ENCODE measurements around the gene DDX3X. TPM values are rescaled to one million over a fixed set of nuclear protein-coding genes. Genes with fewer than 3 reads are reported as not detected.

Gene DDX3X
- total and polyA plus RNA-seq, 2 experiments from 2014 or later, result 68.1 to 239 TPM

DNA sequence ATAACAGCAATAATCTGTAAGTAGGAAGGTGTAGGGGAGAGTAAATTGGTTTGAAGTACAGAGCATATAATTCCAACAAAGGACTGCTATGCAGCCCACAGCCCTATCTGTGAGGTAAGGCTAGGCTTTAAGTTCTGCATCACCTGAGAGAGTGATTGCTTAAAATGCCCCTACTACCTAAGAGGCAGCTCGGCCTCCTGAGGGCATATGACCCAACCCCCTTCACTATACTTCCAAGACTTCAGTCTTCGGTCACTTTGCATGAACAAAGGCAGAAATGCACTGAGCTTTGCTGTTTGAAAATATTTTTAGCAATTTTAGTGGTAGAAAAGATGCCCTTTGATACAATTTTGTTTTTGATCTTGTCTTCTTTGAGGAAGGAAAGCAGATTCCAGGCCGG lies 4.9 kb upstream of the DDX3X start:
- H3K4me2 ChIP-seq, result no peak overlapping the region
- no peak for DNase-seq (ENCODE audit: low spot score)
- H3K4me1 ChIP-seq (ENCODE audit: insufficient read depth), result peaks cover 22% of the 10 kb centered on the region
- H4K20me1 ChIP-seq (replicated peaks; ENCODE audit: insufficient read depth), result no peaks in the 10 kb centered on the region
- Mint-ChIP-seq H3K9me3 (no peaks in the 10 kb centered on the region; the same call in 2 of the 3 replicates), H3K36me3 (ENCODE audit: low read depth) (peaks cover 5% of the 10 kb centered on the region; the same call in 2 of the 3 replicates), H3K4me1 (peaks cover 25% of the 10 kb centered on the region), H3K4me3 (no peak overlapping the region; the same call in 2 of the 3 replicates), H3K27ac (no peak overlapping the region), H3K27me3 (ENCODE audit: insufficient read depth, low read depth, poor library complexity) (peaks cover 9% of the 10 kb centered on the region)
- H3K4me3 ChIP-seq, result no peak overlapping the region
- TF ChIP-seq ZNF114 (CRISPR knock-in tag; IDR thresholded peaks at IDR 0.05) (no peak), JUNB (IDR thresholded peaks at IDR 0.05; ENCODE audit: unreplicated experiment) (no peak)
- TF ChIP-seq, protein P1, sequence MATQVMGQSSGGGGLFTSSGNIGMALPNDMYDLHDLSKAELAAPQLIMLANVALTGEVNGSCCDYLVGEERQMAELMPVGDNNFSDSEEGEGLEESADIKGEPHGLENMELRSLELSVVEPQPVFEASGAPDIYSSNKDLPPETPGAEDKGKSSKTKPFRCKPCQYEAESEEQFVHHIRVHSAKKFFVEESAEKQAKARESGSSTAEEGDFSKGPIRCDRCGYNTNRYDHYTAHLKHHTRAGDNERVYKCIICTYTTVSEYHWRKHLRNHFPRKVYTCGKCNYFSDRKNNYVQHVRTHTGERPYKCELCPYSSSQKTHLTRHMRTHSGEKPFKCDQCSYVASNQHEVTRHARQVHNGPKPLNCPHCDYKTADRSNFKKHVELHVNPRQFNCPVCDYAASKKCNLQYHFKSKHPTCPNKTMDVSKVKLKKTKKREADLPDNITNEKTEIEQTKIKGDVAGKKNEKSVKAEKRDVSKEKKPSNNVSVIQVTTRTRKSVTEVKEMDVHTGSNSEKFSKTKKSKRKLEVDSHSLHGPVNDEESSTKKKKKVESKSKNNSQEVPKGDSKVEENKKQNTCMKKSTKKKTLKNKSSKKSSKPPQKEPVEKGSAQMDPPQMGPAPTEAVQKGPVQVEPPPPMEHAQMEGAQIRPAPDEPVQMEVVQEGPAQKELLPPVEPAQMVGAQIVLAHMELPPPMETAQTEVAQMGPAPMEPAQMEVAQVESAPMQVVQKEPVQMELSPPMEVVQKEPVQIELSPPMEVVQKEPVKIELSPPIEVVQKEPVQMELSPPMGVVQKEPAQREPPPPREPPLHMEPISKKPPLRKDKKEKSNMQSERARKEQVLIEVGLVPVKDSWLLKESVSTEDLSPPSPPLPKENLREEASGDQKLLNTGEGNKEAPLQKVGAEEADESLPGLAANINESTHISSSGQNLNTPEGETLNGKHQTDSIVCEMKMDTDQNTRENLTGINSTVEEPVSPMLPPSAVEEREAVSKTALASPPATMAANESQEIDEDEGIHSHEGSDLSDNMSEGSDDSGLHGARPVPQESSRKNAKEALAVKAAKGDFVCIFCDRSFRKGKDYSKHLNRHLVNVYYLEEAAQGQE (IDR thresholded peaks at IDR 0.05; ENCODE audit: unreplicated experiment), result no peak
- TF ChIP-seq, protein P2, sequence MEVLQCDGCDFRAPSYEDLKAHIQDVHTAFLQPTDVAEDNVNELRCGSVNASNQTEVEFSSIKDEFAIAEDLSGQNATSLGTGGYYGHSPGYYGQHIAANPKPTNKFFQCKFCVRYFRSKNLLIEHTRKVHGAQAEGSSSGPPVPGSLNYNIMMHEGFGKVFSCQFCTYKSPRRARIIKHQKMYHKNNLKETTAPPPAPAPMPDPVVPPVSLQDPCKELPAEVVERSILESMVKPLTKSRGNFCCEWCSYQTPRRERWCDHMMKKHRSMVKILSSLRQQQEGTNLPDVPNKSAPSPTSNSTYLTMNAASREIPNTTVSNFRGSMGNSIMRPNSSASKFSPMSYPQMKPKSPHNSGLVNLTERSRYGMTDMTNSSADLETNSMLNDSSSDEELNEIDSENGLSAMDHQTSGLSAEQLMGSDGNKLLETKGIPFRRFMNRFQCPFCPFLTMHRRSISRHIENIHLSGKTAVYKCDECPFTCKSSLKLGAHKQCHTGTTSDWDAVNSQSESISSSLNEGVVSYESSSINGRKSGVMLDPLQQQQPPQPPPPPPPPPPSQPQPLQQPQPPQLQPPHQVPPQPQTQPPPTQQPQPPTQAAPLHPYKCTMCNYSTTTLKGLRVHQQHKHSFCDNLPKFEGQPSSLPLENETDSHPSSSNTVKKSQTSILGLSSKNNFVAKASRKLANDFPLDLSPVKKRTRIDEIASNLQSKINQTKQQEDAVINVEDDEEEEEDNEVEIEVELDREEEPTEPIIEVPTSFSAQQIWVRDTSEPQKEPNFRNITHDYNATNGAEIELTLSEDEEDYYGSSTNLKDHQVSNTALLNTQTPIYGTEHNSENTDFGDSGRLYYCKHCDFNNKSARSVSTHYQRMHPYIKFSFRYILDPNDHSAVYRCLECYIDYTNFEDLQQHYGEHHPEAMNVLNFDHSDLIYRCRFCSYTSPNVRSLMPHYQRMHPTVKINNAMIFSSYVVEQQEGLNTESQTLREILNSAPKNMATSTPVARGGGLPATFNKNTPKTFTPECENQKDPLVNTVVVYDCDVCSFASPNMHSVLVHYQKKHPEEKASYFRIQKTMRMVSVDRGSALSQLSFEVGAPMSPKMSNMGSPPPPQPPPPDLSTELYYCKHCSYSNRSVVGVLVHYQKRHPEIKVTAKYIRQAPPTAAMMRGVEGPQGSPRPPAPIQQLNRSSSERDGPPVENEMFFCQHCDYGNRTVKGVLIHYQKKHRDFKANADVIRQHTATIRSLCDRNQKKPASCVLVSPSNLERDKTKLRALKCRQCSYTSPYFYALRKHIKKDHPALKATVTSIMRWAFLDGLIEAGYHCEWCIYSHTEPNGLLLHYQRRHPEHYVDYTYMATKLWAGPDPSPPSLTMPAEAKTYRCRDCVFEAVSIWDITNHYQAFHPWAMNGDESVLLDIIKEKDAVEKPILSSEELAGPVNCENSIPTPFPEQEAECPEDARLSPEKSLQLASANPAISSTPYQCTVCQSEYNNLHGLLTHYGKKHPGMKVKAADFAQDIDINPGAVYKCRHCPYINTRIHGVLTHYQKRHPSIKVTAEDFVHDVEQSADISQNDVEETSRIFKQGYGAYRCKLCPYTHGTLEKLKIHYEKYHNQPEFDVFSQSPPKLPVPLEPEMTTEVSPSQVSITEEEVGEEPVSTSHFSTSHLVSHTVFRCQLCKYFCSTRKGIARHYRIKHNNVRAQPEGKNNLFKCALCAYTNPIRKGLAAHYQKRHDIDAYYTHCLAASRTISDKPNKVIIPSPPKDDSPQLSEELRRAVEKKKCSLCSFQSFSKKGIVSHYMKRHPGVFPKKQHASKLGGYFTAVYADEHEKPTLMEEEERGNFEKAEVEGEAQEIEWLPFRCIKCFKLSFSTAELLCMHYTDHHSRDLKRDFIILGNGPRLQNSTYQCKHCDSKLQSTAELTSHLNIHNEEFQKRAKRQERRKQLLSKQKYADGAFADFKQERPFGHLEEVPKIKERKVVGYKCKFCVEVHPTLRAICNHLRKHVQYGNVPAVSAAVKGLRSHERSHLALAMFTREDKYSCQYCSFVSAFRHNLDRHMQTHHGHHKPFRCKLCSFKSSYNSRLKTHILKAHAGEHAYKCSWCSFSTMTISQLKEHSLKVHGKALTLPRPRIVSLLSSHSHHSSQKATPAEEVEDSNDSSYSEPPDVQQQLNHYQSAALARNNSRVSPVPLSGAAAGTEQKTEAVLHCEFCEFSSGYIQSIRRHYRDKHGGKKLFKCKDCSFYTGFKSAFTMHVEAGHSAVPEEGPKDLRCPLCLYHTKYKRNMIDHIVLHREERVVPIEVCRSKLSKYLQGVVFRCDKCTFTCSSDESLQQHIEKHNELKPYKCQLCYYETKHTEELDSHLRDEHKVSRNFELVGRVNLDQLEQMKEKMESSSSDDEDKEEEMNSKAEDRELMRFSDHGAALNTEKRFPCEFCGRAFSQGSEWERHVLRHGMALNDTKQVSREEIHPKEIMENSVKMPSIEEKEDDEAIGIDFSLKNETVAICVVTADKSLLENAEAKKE (CRISPR knock-in tag; IDR thresholded peaks at IDR 0.05), result no peak
- TF ChIP-seq, protein P3, sequence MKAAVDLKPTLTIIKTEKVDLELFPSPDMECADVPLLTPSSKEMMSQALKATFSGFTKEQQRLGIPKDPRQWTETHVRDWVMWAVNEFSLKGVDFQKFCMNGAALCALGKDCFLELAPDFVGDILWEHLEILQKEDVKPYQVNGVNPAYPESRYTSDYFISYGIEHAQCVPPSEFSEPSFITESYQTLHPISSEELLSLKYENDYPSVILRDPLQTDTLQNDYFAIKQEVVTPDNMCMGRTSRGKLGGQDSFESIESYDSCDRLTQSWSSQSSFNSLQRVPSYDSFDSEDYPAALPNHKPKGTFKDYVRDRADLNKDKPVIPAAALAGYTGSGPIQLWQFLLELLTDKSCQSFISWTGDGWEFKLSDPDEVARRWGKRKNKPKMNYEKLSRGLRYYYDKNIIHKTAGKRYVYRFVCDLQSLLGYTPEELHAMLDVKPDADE (IDR thresholded peaks at IDR 0.05), result no peak
- no peaks in the 10 kb centered on the region for H3K27me3 ChIP-seq (ENCODE audit: insufficient read depth)
- peaks cover 7% of the 10 kb centered on the region; the same call in 1 of the 2 replicates for H3F3A ChIP-seq (replicated peaks; ENCODE audit: low read depth)
- no peak overlapping the region for H2AFZ ChIP-seq
- no peaks in the 10 kb centered on the region for H3K36me3 ChIP-seq (ENCODE audit: insufficient read depth)
- peaks cover 7% of the 10 kb centered on the region for H3K79me2 ChIP-seq (replicated peaks; ENCODE audit: insufficient read depth)
- H3K9me2 ChIP-seq (ENCODE audit: insufficient read depth), result no peaks in the 10 kb centered on the region
- H3K27ac ChIP-seq (ENCODE audit: low read depth), result no peak overlapping the region
- no peak for ATAC-seq

All from GM23338 (cell line).